GM12878 (cell line): ENCODE results near the gene DLX1. TPM values are rescaled to one million over a fixed set of nuclear protein-coding genes. Genes with fewer than 3 reads are reported as not detected.

Experiments
- ATAC-seq: fragments of 200-7000 bp; cut with Tn5 transposase; 3 replicates; pipeline ENCODE4 v1.9.1; 2020; ENCODE audit warnings: mild to moderate bottlenecking, moderate library complexity
- BruUV-seq: library from RNA; stranded (reverse); fragments of 400-500 nt; replicated peaks from 2 replicates; lab custom pipeline; 2021; lab: Mats Ljungman, UMichigan
- CTCF ChIA-PET: fragments of 300-600 bp; sonication (Branson Sonifier 250); formaldehyde crosslinking; extraction: SDS; loops from one replicate; lab custom pipeline; 2021; ENCODE audit warnings: inconsistent platforms; lab: Yijun Ruan, JAX
- POLR2A ChIA-PET: fragments of 350-600 bp; formaldehyde crosslinking; extraction: SDS; loops from one replicate; lab custom pipeline; 2021; ENCODE audit warnings: inconsistent platforms; lab: Charles Lee
- RAD21 ChIA-PET: fragments of 300-600 bp; sonication (Branson Sonifier 250); formaldehyde crosslinking; loops from one replicate; lab custom pipeline; 2023; ENCODE audit warnings: antibody characterized with exemption; ENCODE audit not compliant: unreplicated experiment; lab: Charles Lee
- SMC1A ChIA-PET: fragments of 300-600 bp; sonication (Branson Sonifier 250); formaldehyde crosslinking; loops from one replicate; lab custom pipeline; 2023; ENCODE audit not compliant: unreplicated experiment, uncharacterized antibody; lab: Charles Lee
- DNase-seq: peaks from one replicate; pipeline ENCODE4 v3.0.0-alpha.2; 2011; ENCODE audit warnings: low read depth, low spot score
- FAIRE-seq: peaks from 3 replicates; lab custom pipeline; 2011; peaks lifted over from hg19 to GRCh38; lab: Jason Lieb, UNC
- H2AFZ ChIP-seq: 2 replicates; pipeline ENCODE4 v1.6.0; 2011; ENCODE audit warnings: low read depth, low read length, control low read depth; ENCODE audit not compliant: control insufficient read depth
- H3K27ac ChIP-seq: 2 replicates; pipeline ENCODE4 v1.5.1; 2011; ENCODE audit warnings: control low read depth; ENCODE audit not compliant: control insufficient read depth, insufficient read depth
- H3K27me3 ChIP-seq, 2 experiments: replicated peaks in 1 of 2; 2 replicates each; pipeline versions ENCODE4 v1.6.0 to v1.6.1; 2011; ENCODE audit warnings: low read length in 1 of 2; ENCODE audit not compliant: control insufficient read depth in 2 of 2, insufficient read depth in 2 of 2
- H3K36me3 ChIP-seq, 2 experiments: 2 replicates each; pipeline ENCODE4 v1.5.1; 2011; ENCODE audit warnings: low read length in 1 of 2; ENCODE audit not compliant: control insufficient read depth in 2 of 2, insufficient read depth in 2 of 2
- H3K4me1 ChIP-seq: 2 replicates; pipeline ENCODE4 v1.6.1; 2011; ENCODE audit warnings: mild to moderate bottlenecking, low read length, moderate library complexity, mixed read lengths; ENCODE audit not compliant: control insufficient read depth, insufficient read depth
- H3K4me2 ChIP-seq: 2 replicates; pipeline ENCODE4 v1.6.0; 2011; ENCODE audit warnings: control low read depth; ENCODE audit not compliant: control insufficient read depth, insufficient read depth
- H3K4me3 ChIP-seq: fragments of 200-600 bp; sonication (generic); 2 replicates; pipeline ENCODE4 v1.5.1; 2016
- H3K79me2 ChIP-seq: 2 replicates; pipeline ENCODE4 v1.6.0; 2011; ENCODE audit warnings: low read length; ENCODE audit not compliant: control insufficient read depth, insufficient read depth
- H3K9ac ChIP-seq: 2 replicates; pipeline ENCODE4 v1.8.0; 2011; ENCODE audit warnings: low read length, control low read depth, mixed read lengths; ENCODE audit not compliant: control insufficient read depth, insufficient read depth
- H3K9me3 ChIP-seq: replicated peaks from 3 replicates; pipeline ENCODE4 v1.5.1; 2011; ENCODE audit warnings: mild to moderate bottlenecking, low read length; ENCODE audit not compliant: control insufficient read depth, insufficient read depth
- H4K20me1 ChIP-seq: 2 replicates; pipeline ENCODE4 v1.6.0; 2011; ENCODE audit not compliant: control insufficient read depth, insufficient read depth
- BCL11A ChIP-seq: IDR thresholded peaks from 2 replicates; pipeline ENCODE4 v1.6.1; 2011; ENCODE audit warnings: low read depth, low read length
- BMI1 ChIP-seq: fragments of 450-650 bp; IDR thresholded peaks from 2 replicates; pipeline ENCODE4 v1.6.1; 2016; ENCODE audit warnings: mild to moderate bottlenecking, moderate library complexity, borderline replicate concordance
- BRCA1 ChIP-seq: IDR thresholded peaks from 2 replicates; pipeline ENCODE4 v1.6.1; 2011; ENCODE audit warnings: low read depth, low read length, improper control_type of control experiment
- CHD4 ChIP-seq: fragments of 200-600 bp; sonication (generic); IDR thresholded peaks from 2 replicates; pipeline ENCODE4 v1.6.1; 2016; ENCODE audit warnings: mild to moderate bottlenecking
- CREM ChIP-seq: IDR thresholded peaks from 2 replicates; pipeline ENCODE4 v1.6.1; 2014; ENCODE audit warnings: antibody characterized with exemption, low read depth
- IKZF1 ChIP-seq: fragments of 450-650 bp; conservative IDR thresholded peaks from 2 replicates; pipeline ENCODE4 v1.6.1; 2017; ENCODE audit warnings: antibody characterized with exemption, mild to moderate bottlenecking
- IRF4 ChIP-seq: IDR thresholded peaks from 2 replicates; pipeline ENCODE4 v1.6.1; 2011; ENCODE audit warnings: low read depth, low read length
- MYB ChIP-seq: fragments of 150-350 bp; IDR thresholded peaks from 2 replicates; pipeline ENCODE4 v1.6.1; 2014; ENCODE audit warnings: mild to moderate bottlenecking, low read depth, low read length, borderline replicate concordance
- PML ChIP-seq: IDR thresholded peaks from 2 replicates; pipeline ENCODE4 v1.6.1; 2012; ENCODE audit warnings: low read length, inconsistent platforms
- POLR2AphosphoS2 ChIP-seq: IDR thresholded peaks from 2 replicates; pipeline ENCODE4 v1.6.1; 2011; ENCODE audit warnings: low read depth, mild to moderate bottlenecking, low read length, improper control_type of control experiment, moderate library complexity
- RB1 ChIP-seq: fragments of 450-650 bp; formaldehyde crosslinking; IDR thresholded peaks from 2 replicates; pipeline ENCODE4 v1.6.1; 2017; ENCODE audit warnings: mild to moderate bottlenecking, borderline replicate concordance
- RUNX3 ChIP-seq: IDR thresholded peaks from 2 replicates; pipeline ENCODE4 v1.6.1; 2012; ENCODE audit warnings: low read length, inconsistent platforms
- TAF1 ChIP-seq: IDR thresholded peaks from 2 replicates; pipeline ENCODE4 v1.6.1; 2011; ENCODE audit warnings: mild to moderate bottlenecking, low read depth, low read length, borderline replicate concordance
- TARDBP ChIP-seq: IDR thresholded peaks from 2 replicates; pipeline ENCODE4 v1.6.1; 2016; ENCODE audit warnings: borderline replicate concordance
- WRNIP1 ChIP-seq: IDR thresholded peaks from 2 replicates; pipeline ENCODE4 v1.6.1; 2011; ENCODE audit warnings: low read depth, low read length, improper control_type of control experiment, borderline replicate concordance
- WGBS: methylation state at CpG from one replicate; pipeline ENCODE4 v1.1.6; 2016; ENCODE audit warnings: low lambda C conversion rate; ENCODE audit not compliant: insufficient replicate concordance, insufficient coverage; ENCODE audit errors: missing lambda C conversion rate; 5-methylcytosine and 5-hydroxymethylcytosine counted together
- in situ Hi-C: fragments of 300-500 bp; cut with MboI; formaldehyde crosslinking; loops from 9 replicates; pipeline ENCODE4 v1.14.3; 2018; ENCODE audit warnings: mixed read lengths
- intact Hi-C: fragments of 100-400 bp; cut with micrococcal nuclease; formaldehyde crosslinking; loops from one replicate; pipeline ENCODE4 v1.14.2; 2022; ENCODE audit not compliant: unreplicated experiment
- polyA plus RNA-seq, 11 experiments: library from polyadenylated mRNA; depleted of rRNA in 4 of 11; unstranded in 6 of 11; stranded (reverse) in 5 of 11; fragments of >200 nt; fragmentation: Nextera tagmentation in 4 of 11; fragmentation: Illumina TruSeq in 1 of 11; extraction: Ambion mirVana in 4 of 11; extraction: Trizol in 1 of 11; gene quantifications; 1 replicate in 1 of 11; 2 replicates in 10 of 11; pipeline versions ENCODE4 v1.2.1 to v1.2.3, GENCODE V29; 2011 to 2016; ENCODE audit warnings: inconsistent platforms in 2 of 11, missing spikeins in 2 of 11, low read depth in 1 of 11
- total RNA-seq, 4 experiments: library from RNA; depleted of rRNA in 3 of 4; stranded (reverse); fragments of >200 nt in 3 of 4; fragmentation: Illumina TruSeq in 1 of 4; extraction: Trizol in 1 of 4; gene quantifications; 2 replicates each; pipeline versions ENCODE4 v1.2.1 to v1.2.3, GENCODE V29; 2013 to 2021

Gene DLX1
- total and polyA plus RNA-seq, 10 of the 15 experiments (the other 5 are each of a cell fraction or from before 2014, with no cell fraction given): 0.06 TPM; not detected in 9

- RAD21 ChIA-PET: no interaction called here
- CTCF ChIA-PET: interaction anchor here (1.0 to 9.9 kb wide), 4 partner anchors 41 to 398 kb away, joined by 3 to 212 read pairs (median 8); no protein-coding TSS in a partner anchor
- DNase-seq: no peak
- ATAC-seq: no peak
- H3K79me2 ChIP-seq: no peaks in the 10 kb centered on the region
- no peaks in the 10 kb centered on the region for H3K9me3 ChIP-seq
- no peak overlapping the region for H3K27ac ChIP-seq
- BruUV-seq: no TSS peak
- POLR2A ChIA-PET: no interaction called here
- H3K4me3 ChIP-seq: peak overlapping the region; percentile 56; the same call in 1 of the 2 replicates
- intact Hi-C loops: loop anchor here (5.0 to 10.0 kb wide), 2 partner anchors 104 to 146 kb away; partner anchors contain the start of gene METAP1D
- 21% methylated on average over 54 of the region's 54 CpGs for WGBS
- SMC1A ChIA-PET: interaction anchor here (7.0 kb wide), 1 partner anchor 398 kb away, joined by 111 read pairs; no protein-coding TSS in a partner anchor
- no peak for FAIRE-seq
- H3K4me2 ChIP-seq: peak overlapping the region; percentile 88
- H4K20me1 ChIP-seq: no peaks in the 10 kb centered on the region
- in situ Hi-C loops: loop anchor here (10.0 to 25.0 kb wide), 3 partner anchors 289 to 1126 kb away; no protein-coding TSS in a partner anchor
- peaks cover 33% of the 10 kb centered on the region for H3K4me1 ChIP-seq
- no peak for TF ChIP-seq POLR2AphosphoS2
- TF ChIP-seq CHD4: no peak
- no peak for TF ChIP-seq PML
- TF ChIP-seq MYB: no peak
- no peak for TF ChIP-seq RB1
- no peak for TF ChIP-seq RUNX3
- TF ChIP-seq CREM: no peak
- no peak for TF ChIP-seq WRNIP1
- no peak for TF ChIP-seq BMI1
- no peak for TF ChIP-seq IRF4
- TF ChIP-seq BRCA1: no peak
- no peak for TF ChIP-seq TARDBP
- no peak for TF ChIP-seq TAF1
- no peak for TF ChIP-seq IKZF1
- TF ChIP-seq BCL11A: no peak
- TF ChIP-seq, all 136 proteins: peak for 0
- no peaks in the 10 kb centered on the region for H3K36me3 ChIP-seq
- peaks cover 32 to 45% of the 10 kb centered on the region in 2 experiments for H3K27me3 ChIP-seq
- H2AFZ ChIP-seq: no peak overlapping the region
- H3K9ac ChIP-seq: no peak overlapping the region
Measured at GRCh38 chr2:172100935-172101820, 15.9 kb downstream of the DLX1 start.
